Omental fat pad (tissue), 4 donors: ENCODE measurements around the gene OGFR. TPM values are rescaled to one million over a fixed set of nuclear protein-coding genes. Genes with fewer than 3 reads are reported as not detected.

ENCODE experiments used
- ATAC-seq: fragments of 150-250 bp; one replicate; pipeline ENCODE4 v1.9.1; 2016; ENCODE audit warnings: mild to moderate bottlenecking, moderate library complexity; ENCODE audit not compliant: low FRiP score
- DNase-seq: peaks from one replicate; pipeline ENCODE4 v3.0.0-alpha.2; 2019; ENCODE audit warnings: low spot score
- CTCF ChIP-seq, 3 donors: fragments of 450-650 bp; IDR thresholded peaks; one replicate each; pipeline ENCODE4 v1.5.1; 2016 to 2017; ENCODE audit warnings: antibody characterized with exemption in 3 of 3, mild to moderate bottlenecking in 3 of 3, moderate library complexity in 2 of 3
- total RNA-seq, 4 donors: library from RNA; depleted of rRNA; stranded (reverse); fragments of >200 nt; gene quantifications; one replicate each; pipeline ENCODE4 v1.1.0, GENCODE V29; 2016

The OGFR gene
- total RNA-seq, 4 donors from 2014 or later: 34.0 to 84.2 (median 52.8) TPM

- DNase-seq (no peak), ATAC-seq (peak; percentile 22)
- TF ChIP-seq CTCF (IDR thresholded peaks at IDR 0.05): no peak
Measured at GRCh38 chr20:62824476-62825332, 20.1 kb downstream of the OGFR start.

- ATAC-seq (peak; percentile 12), DNase-seq (no peak)
- no peak for TF ChIP-seq CTCF (IDR thresholded peaks at IDR 0.05)
Measured at GRCh38 chr20:62825333-62825985, 20.8 kb downstream of the OGFR start.

GRCh38 chr20:62825986-62826645, 21.5 kb downstream of the OGFR start:
- no peak for ATAC-seq
- no peak for TF ChIP-seq CTCF (IDR thresholded peaks at IDR 0.05)
- no peak for DNase-seq

GRCh38 chr20:62826646-62827310, 22.1 kb downstream of the OGFR start:
- ATAC-seq: no peak
- no peak for TF ChIP-seq CTCF (IDR thresholded peaks at IDR 0.05)
- no peak for DNase-seq

GRCh38 chr20:62827311-62828038, 22.8 kb downstream of the OGFR start:
- ATAC-seq: no peak
- no peak for TF ChIP-seq CTCF (IDR thresholded peaks at IDR 0.05)
- DNase-seq: no peak

GRCh38 chr20:62828051-62828450, 23.4 kb downstream of the OGFR start:
- TF ChIP-seq CTCF (IDR thresholded peaks at IDR 0.05): no peak
- no peak for DNase-seq
- ATAC-seq: no peak
